ENCODE measurements around the gene HYLS1.

DNA sequence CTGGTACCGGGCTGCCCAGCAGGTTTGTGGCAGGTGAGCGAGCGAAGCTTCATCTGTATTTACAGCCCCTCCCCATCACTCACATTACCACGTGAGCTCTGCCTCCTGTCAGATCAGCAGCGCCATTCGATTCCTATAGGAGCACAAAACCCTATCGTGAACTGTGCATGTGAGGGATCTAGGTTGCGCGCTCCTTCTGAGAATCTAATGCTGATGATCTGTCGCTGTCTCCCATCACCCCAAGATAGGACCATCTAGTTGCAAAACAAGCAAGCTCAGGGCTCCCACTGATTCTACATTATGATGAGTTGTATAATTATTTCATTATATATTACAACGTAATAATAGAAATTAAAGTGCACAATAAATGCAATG, 42.6 kb downstream of the HYLS1 start:
- TF ChIP-seq, protein P1, sequence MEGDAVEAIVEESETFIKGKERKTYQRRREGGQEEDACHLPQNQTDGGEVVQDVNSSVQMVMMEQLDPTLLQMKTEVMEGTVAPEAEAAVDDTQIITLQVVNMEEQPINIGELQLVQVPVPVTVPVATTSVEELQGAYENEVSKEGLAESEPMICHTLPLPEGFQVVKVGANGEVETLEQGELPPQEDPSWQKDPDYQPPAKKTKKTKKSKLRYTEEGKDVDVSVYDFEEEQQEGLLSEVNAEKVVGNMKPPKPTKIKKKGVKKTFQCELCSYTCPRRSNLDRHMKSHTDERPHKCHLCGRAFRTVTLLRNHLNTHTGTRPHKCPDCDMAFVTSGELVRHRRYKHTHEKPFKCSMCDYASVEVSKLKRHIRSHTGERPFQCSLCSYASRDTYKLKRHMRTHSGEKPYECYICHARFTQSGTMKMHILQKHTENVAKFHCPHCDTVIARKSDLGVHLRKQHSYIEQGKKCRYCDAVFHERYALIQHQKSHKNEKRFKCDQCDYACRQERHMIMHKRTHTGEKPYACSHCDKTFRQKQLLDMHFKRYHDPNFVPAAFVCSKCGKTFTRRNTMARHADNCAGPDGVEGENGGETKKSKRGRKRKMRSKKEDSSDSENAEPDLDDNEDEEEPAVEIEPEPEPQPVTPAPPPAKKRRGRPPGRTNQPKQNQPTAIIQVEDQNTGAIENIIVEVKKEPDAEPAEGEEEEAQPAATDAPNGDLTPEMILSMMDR (conservative IDR thresholded peaks at IDR 0.05 in 1 of 2, IDR thresholded peaks at IDR 0.05 in 1 of 2; ENCODE audit: low read depth in 1 of 2, low read length in 2 of 2) = no peak
- no peak for TF ChIP-seq EZH2 (IDR thresholded peaks at IDR 0.05; ENCODE audit: low read length, missing control alignments)
